CD4-positive, alpha-beta memory T cell (primary cell): ENCODE results near the gene ABCC3. TPM values are rescaled to one million over a fixed set of nuclear protein-coding genes. Genes with fewer than 3 reads are reported as not detected.

ENCODE experiments used
- CTCF ChIA-PET: fragments of 350-600 bp; sonication (Branson Sonifier 250); formaldehyde crosslinking; loops from one replicate; lab custom pipeline; 2021; ENCODE audit warnings: inconsistent platforms; ENCODE audit not compliant: partially characterized antibody; lab: Charles Lee
- POLR2A ChIA-PET: fragments of 350-600 bp; sonication (Branson Sonifier 250); formaldehyde crosslinking; loops from one replicate; lab custom pipeline; 2021; ENCODE audit not compliant: partially characterized antibody; lab: Charles Lee
- DNase-seq, 5 donors: peaks; one replicate each; pipeline versions ENCODE4 v3.0.0 to v3.0.0-alpha.2; 2020 to 2022; ENCODE audit warnings: mixed read lengths in 1 of 5
- H3K27ac ChIP-seq: one replicate; pipeline ENCODE4 v1.7.0; 2013; ENCODE audit warnings: low read depth, low read length
- H3K27me3 ChIP-seq: 2 replicates; pipeline ENCODE4 v1.7.0; 2013; ENCODE audit warnings: mild to moderate bottlenecking, low read length, moderate library complexity; ENCODE audit not compliant: insufficient read depth
- H3K36me3 ChIP-seq: 2 replicates; pipeline ENCODE4 v1.7.0; 2013; ENCODE audit warnings: mild to moderate bottlenecking, low read length, moderate library complexity; ENCODE audit not compliant: insufficient read depth
- H3K4me1 ChIP-seq: 2 replicates; pipeline ENCODE4 v1.7.0; 2013; ENCODE audit warnings: mild to moderate bottlenecking, low read length, moderate library complexity; ENCODE audit not compliant: insufficient read depth
- H3K4me3 ChIP-seq, 2 donors: one replicate each; pipeline ENCODE4 v1.7.0; 2013; ENCODE audit warnings: low read length in 2 of 2, mild to moderate bottlenecking in 1 of 2
- H3K9me3 ChIP-seq, 2 donors: one replicate each; pipeline ENCODE4 v1.7.0; 2013; ENCODE audit warnings: low read length in 2 of 2, control low read depth in 1 of 2; ENCODE audit not compliant: control insufficient read depth in 1 of 2
- H3K27ac Mint-ChIP-seq, 7 donors: one replicate each; pipeline ENCODE4 v1.8.0; 2020 to 2021; ENCODE audit warnings: mixed read lengths in 7 of 7, mild to moderate bottlenecking in 6 of 7, inconsistent platforms in 3 of 7, moderate library complexity in 3 of 7
- H3K27me3 Mint-ChIP-seq, 2 donors: one replicate each; pipeline ENCODE4 v1.8.0; 2020 to 2021; ENCODE audit warnings: mixed read lengths in 2 of 2
- H3K36me3 Mint-ChIP-seq, 2 donors: one replicate each; pipeline ENCODE4 v1.8.0; 2020 to 2021; ENCODE audit warnings: mixed read lengths in 2 of 2, inconsistent platforms in 1 of 2, mild to moderate bottlenecking in 1 of 2
- H3K4me1 Mint-ChIP-seq, 4 donors: one replicate each; pipeline ENCODE4 v1.8.0; 2020 to 2021; ENCODE audit warnings: mixed read lengths in 4 of 4, mild to moderate bottlenecking in 1 of 4
- H3K4me3 Mint-ChIP-seq, 8 donors: one replicate each; pipeline ENCODE4 v1.8.0; 2020 to 2021; ENCODE audit warnings: mixed read lengths in 8 of 8, mild to moderate bottlenecking in 7 of 8, moderate library complexity in 6 of 8, inconsistent platforms in 3 of 8
- H3K9me3 Mint-ChIP-seq, 8 donors: one replicate each; pipeline ENCODE4 v1.8.0; 2020 to 2021; ENCODE audit warnings: mixed read lengths in 8 of 8, mild to moderate bottlenecking in 5 of 8, inconsistent platforms in 3 of 8, moderate library complexity in 1 of 8
- intact Hi-C: fragments of 100-400 bp; cut with micrococcal nuclease; formaldehyde crosslinking; loops from one replicate; pipeline ENCODE4 v1.15.1; 2023
- polyA plus RNA-seq, 2 donors: library from polyadenylated mRNA; unstranded; fragments of 300-500 nt; fragmentation: Illumina TruSeq; gene quantifications; one replicate each; pipeline ENCODE4 v1.2.3, GENCODE V29; 2021
- total RNA-seq, 2 experiments: library from RNA; stranded (reverse); gene quantifications; one replicate each; pipeline ENCODE4 v1.2.3, GENCODE V29; 2021

ABCC3 gene
- total and polyA plus RNA-seq, 4 experiments from 2014 or later, result 0.86 to 1.6 TPM; not detected in 2

GRCh38 chr17:50589095-50589705 lies 45.5 kb upstream of the ABCC3 start:
- H3K36me3 Mint-ChIP-seq, result no peaks in the 10 kb centered on the region
- Histone ChIP-seq H3K27me3 (no peaks in the 10 kb centered on the region), H3K36me3 (no peaks in the 10 kb centered on the region), H3K4me1 (no peaks in the 10 kb centered on the region), H3K9me3 (no peaks in the 10 kb centered on the region), H3K4me3 (no peak overlapping the region), H3K27ac (no peak overlapping the region)
- POLR2A ChIA-PET, result no interaction called here
- no peak overlapping the region for H3K4me3 Mint-ChIP-seq
- DNase-seq, result peak in 1 of 5 donors; percentile 12
- H3K27ac Mint-ChIP-seq, result no peak overlapping the region
- H3K4me1 Mint-ChIP-seq, result no peaks in the 10 kb centered on the region
- intact Hi-C loops, result no loop called here
- peaks cover 1 to 8% of the 10 kb centered on the region in 2 donors for H3K27me3 Mint-ChIP-seq
- CTCF ChIA-PET, result no interaction called here
- peaks cover 0 to under 1% (median 0%) of the 10 kb centered on the region in 8 donors for H3K9me3 Mint-ChIP-seq

- H3K4me3 ChIP-seq, result no peak overlapping the region
- Mint-ChIP-seq H3K9me3 (no peaks in the 10 kb centered on the region), H3K27ac (no peak overlapping the region), H3K36me3 (no peaks in the 10 kb centered on the region), H3K4me3 (no peak overlapping the region), H3K27me3 (peaks cover 1 to 8% of the 10 kb centered on the region in 2 donors), H3K4me1 (no peaks in the 10 kb centered on the region)
- CTCF ChIA-PET, result no interaction called here
- intact Hi-C loops, result no loop called here
- H3K9me3 ChIP-seq, result no peaks in the 10 kb centered on the region
- POLR2A ChIA-PET, result no interaction called here
- no peaks in the 10 kb centered on the region for H3K36me3 ChIP-seq
- no peaks in the 10 kb centered on the region for H3K4me1 ChIP-seq
- DNase-seq, result peak in 1 of 5 donors; percentile 25
- no peak overlapping the region for H3K27ac ChIP-seq
- no peaks in the 10 kb centered on the region for H3K27me3 ChIP-seq
These were observed 43.5 kb upstream of the ABCC3 start for GRCh38 chr17:50590946-50591737.

GRCh38 chr17:50593321-50593720 lies 41.4 kb upstream of the ABCC3 start:
- Mint-ChIP-seq H3K9me3 (no peaks in the 10 kb centered on the region), H3K36me3 (no peaks in the 10 kb centered on the region), H3K4me3 (no peak overlapping the region), H3K27me3 (peaks cover 0 to 8% of the 10 kb centered on the region in 2 donors), H3K4me1 (no peaks in the 10 kb centered on the region), H3K27ac (no peak overlapping the region)
- ChIA-PET POLR2A (no interaction called here), CTCF (no interaction called here)
- H3K36me3 ChIP-seq, result no peaks in the 10 kb centered on the region
- H3K27ac ChIP-seq, result no peak overlapping the region
- no peak overlapping the region for H3K4me3 ChIP-seq
- DNase-seq, result no peak
- no peaks in the 10 kb centered on the region for H3K4me1 ChIP-seq
- intact Hi-C loops, result no loop called here
- H3K9me3 ChIP-seq, result no peaks in the 10 kb centered on the region
- no peaks in the 10 kb centered on the region for H3K27me3 ChIP-seq

- H3K9me3 Mint-ChIP-seq, result no peaks in the 10 kb centered on the region
- H3K27me3 Mint-ChIP-seq, result peaks cover 0 to 9% of the 10 kb centered on the region in 2 donors
- ChIA-PET POLR2A (no interaction called here), CTCF (no interaction called here)
- H3K4me3 ChIP-seq, result no peak overlapping the region
- H3K36me3 Mint-ChIP-seq, result no peaks in the 10 kb centered on the region
- no peak overlapping the region for H3K4me3 Mint-ChIP-seq
- no peaks in the 10 kb centered on the region for H3K36me3 ChIP-seq
- H3K4me1 Mint-ChIP-seq, result no peaks in the 10 kb centered on the region
- intact Hi-C loops, result no loop called here
- DNase-seq, result no peak
- H3K9me3 ChIP-seq, result no peaks in the 10 kb centered on the region
- H3K4me1 ChIP-seq, result no peaks in the 10 kb centered on the region
- peak overlapping the region in 1 of 7 donors; percentile 52 for H3K27ac Mint-ChIP-seq
- H3K27ac ChIP-seq, result no peak overlapping the region
- H3K27me3 ChIP-seq, result no peaks in the 10 kb centered on the region
These were observed 40.4 kb upstream of the ABCC3 start for GRCh38 chr17:50594128-50594823.

- H3K4me1 Mint-ChIP-seq, result no peaks in the 10 kb centered on the region
- no peaks in the 10 kb centered on the region for H3K27me3 ChIP-seq
- H3K27ac Mint-ChIP-seq, result no peak overlapping the region
- H3K27ac ChIP-seq, result no peak overlapping the region
- H3K4me3 ChIP-seq, result no peak overlapping the region
- H3K9me3 ChIP-seq, result no peaks in the 10 kb centered on the region
- intact Hi-C loops, result no loop called here
- no peak for DNase-seq
- no peaks in the 10 kb centered on the region for H3K4me1 ChIP-seq
- CTCF ChIA-PET, result no interaction called here
- H3K27me3 Mint-ChIP-seq, result peaks cover 0 to 8% of the 10 kb centered on the region in 2 donors
- no peak overlapping the region for H3K4me3 Mint-ChIP-seq
- POLR2A ChIA-PET, result no interaction called here
- no peaks in the 10 kb centered on the region for H3K36me3 Mint-ChIP-seq
- no peaks in the 10 kb centered on the region for H3K9me3 Mint-ChIP-seq
- no peaks in the 10 kb centered on the region for H3K36me3 ChIP-seq
These were observed 39.8 kb upstream of the ABCC3 start for GRCh38 chr17:50594892-50595291.

- Mint-ChIP-seq H3K27ac (no peak overlapping the region), H3K36me3 (no peaks in the 10 kb centered on the region), H3K9me3 (no peaks in the 10 kb centered on the region), H3K4me1 (no peaks in the 10 kb centered on the region), H3K27me3 (peaks cover 0 to 8% of the 10 kb centered on the region in 2 donors), H3K4me3 (no peak overlapping the region)
- H3K9me3 ChIP-seq, result no peaks in the 10 kb centered on the region
- no peaks in the 10 kb centered on the region for H3K27me3 ChIP-seq
- POLR2A ChIA-PET, result no interaction called here
- H3K4me1 ChIP-seq, result no peaks in the 10 kb centered on the region
- H3K36me3 ChIP-seq, result no peaks in the 10 kb centered on the region
- H3K4me3 ChIP-seq, result no peak overlapping the region
- no peak for DNase-seq
- no peak overlapping the region for H3K27ac ChIP-seq
- CTCF ChIA-PET, result no interaction called here
- intact Hi-C loops, result no loop called here
These were observed 38.3 kb upstream of the ABCC3 start for GRCh38 chr17:50596191-50597037.

GRCh38 chr17:50598487-50598886 lies 36.2 kb upstream of the ABCC3 start:
- POLR2A ChIA-PET, result no interaction called here
- peaks cover 5 to 12% of the 10 kb centered on the region in 2 donors for H3K27me3 Mint-ChIP-seq
- H3K9me3 Mint-ChIP-seq, result no peaks in the 10 kb centered on the region
- peak overlapping the region in 1 of 7 donors; percentile 41 for H3K27ac Mint-ChIP-seq
- Histone ChIP-seq H3K36me3 (no peaks in the 10 kb centered on the region), H3K4me3 (no peak overlapping the region), H3K4me1 (no peaks in the 10 kb centered on the region), H3K27ac (no peak overlapping the region), H3K27me3 (no peaks in the 10 kb centered on the region), H3K9me3 (no peaks in the 10 kb centered on the region)
- CTCF ChIA-PET, result no interaction called here
- no peak overlapping the region for H3K4me3 Mint-ChIP-seq
- H3K36me3 Mint-ChIP-seq, result no peaks in the 10 kb centered on the region
- H3K4me1 Mint-ChIP-seq, result no peaks in the 10 kb centered on the region
- DNase-seq, result no peak
- intact Hi-C loops, result no loop called here
